ENCODE data around the gene MELTF.
"Not testable (repeated sequence)": the region's sequence is repeated elsewhere in the genome, so short reads cannot be mapped to it uniquely, and the experiment has no call there.

Gene MELTF

GRCh38 chr3:197029511-197030167, at the start of gene MELTF:
MELTF (minus strand) TSS chr3:197029817; CDS start chr3:197029702, 115 bp downstream.
- DNase-seq, result peak; percentile 19

GRCh38 chr3:197076415-197076814, 46.8 kb upstream of the MELTF start:
- no peak for DNase-seq

- no peak for DNase-seq
These were observed 38.5 kb upstream of the MELTF start for GRCh38 chr3:197068077-197068476.

- DNase-seq, result no peak
These were observed 35.2 kb upstream of the MELTF start for GRCh38 chr3:197064771-197065170.

- DNase-seq, result no peak
These were observed 32.8 kb upstream of the MELTF start for GRCh38 chr3:197062446-197062845.

GRCh38 chr3:197051637-197052036, 22.0 kb upstream of the MELTF start:
- not testable (repeated sequence) for DNase-seq

GRCh38 chr3:197050511-197050910, 20.9 kb upstream of the MELTF start:
- no peak for DNase-seq

- no peak for DNase-seq
These were observed 12.9 kb upstream of the MELTF start for GRCh38 chr3:197042539-197042938.

GRCh38 chr3:197041875-197042488, 12.4 kb upstream of the MELTF start:
- no peak for DNase-seq

GRCh38 chr3:197040658-197041057, 11.0 kb upstream of the MELTF start:
- DNase-seq, result no peak

- DNase-seq, result no peak
These were observed 9.3 kb upstream of the MELTF start for GRCh38 chr3:197038679-197039462.

- DNase-seq, result no peak
These were observed 6.0 kb upstream of the MELTF start for GRCh38 chr3:197035577-197035976.

- DNase-seq, result not testable (repeated sequence)
These were observed 5.2 kb upstream of the MELTF start for GRCh38 chr3:197034778-197035177.

GRCh38 chr3:197033764-197034163, 4.1 kb upstream of the MELTF start:
- DNase-seq, result not testable (repeated sequence)

- no peak for DNase-seq
These were observed 2.0 kb upstream of the MELTF start for GRCh38 chr3:197031315-197032285.

- DNase-seq, result no peak
These were observed 1.0 kb upstream of the MELTF start for GRCh38 chr3:197030379-197031314.

GRCh38 chr3:197028728-197029510, 698 bp downstream of the MELTF start:
- DNase-seq, result no peak

- DNase-seq, result no peak
These were observed 1.5 kb downstream of the MELTF start for GRCh38 chr3:197027896-197028727.

GRCh38 chr3:197027151-197027895, 2.3 kb downstream of the MELTF start:
- no peak for DNase-seq
